Erythroblast (primary cell): ENCODE results near the gene GSN.

Source experiments
- GATA1 ChIP-seq: IDR thresholded peaks from 2 replicates; pipeline ENCODE4 v1.6.1; 2011; ENCODE audit warnings: low read depth, mild to moderate bottlenecking, control low read depth, low read length, moderate library complexity
- POLR2A ChIP-seq: IDR thresholded peaks from 2 replicates; pipeline ENCODE4 v1.6.1; 2011; ENCODE audit warnings: mild to moderate bottlenecking, low read length

- TF ChIP-seq POLR2A: no peak
- TF ChIP-seq GATA1: no peak
Measured at GRCh38 chr9:121358751-121359150, 90.8 kb downstream of the GSN start.
